NOMO-1 treated with dmso at 0.1 percent for 144 hours (cell line): ENCODE results near the gene ACSM3.
"Not testable (repeated sequence)": the region's sequence is repeated elsewhere in the genome, so short reads cannot be mapped to it uniquely, and the experiment has no call there.

ENCODE experiments used
- DNase-seq: peaks from one replicate; lab custom pipeline; 2025; ENCODE audit not compliant: unreplicated experiment; lab: John Stamatoyannopoulos, UW

The ACSM3 gene, protein sequence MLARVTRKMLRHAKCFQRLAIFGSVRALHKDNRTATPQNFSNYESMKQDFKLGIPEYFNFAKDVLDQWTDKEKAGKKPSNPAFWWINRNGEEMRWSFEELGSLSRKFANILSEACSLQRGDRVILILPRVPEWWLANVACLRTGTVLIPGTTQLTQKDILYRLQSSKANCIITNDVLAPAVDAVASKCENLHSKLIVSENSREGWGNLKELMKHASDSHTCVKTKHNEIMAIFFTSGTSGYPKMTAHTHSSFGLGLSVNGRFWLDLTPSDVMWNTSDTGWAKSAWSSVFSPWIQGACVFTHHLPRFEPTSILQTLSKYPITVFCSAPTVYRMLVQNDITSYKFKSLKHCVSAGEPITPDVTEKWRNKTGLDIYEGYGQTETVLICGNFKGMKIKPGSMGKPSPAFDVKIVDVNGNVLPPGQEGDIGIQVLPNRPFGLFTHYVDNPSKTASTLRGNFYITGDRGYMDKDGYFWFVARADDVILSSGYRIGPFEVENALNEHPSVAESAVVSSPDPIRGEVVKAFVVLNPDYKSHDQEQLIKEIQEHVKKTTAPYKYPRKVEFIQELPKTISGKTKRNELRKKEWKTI

GRCh38 chr16:20763461-20764232 lies at the start of gene ACSM3:
TSS of gene ACSM3 (plus strand) at chr16:20764014. CDS start at chr16:20770035, 6,021 bp downstream.
- peak; percentile 91 for DNase-seq

DNA sequence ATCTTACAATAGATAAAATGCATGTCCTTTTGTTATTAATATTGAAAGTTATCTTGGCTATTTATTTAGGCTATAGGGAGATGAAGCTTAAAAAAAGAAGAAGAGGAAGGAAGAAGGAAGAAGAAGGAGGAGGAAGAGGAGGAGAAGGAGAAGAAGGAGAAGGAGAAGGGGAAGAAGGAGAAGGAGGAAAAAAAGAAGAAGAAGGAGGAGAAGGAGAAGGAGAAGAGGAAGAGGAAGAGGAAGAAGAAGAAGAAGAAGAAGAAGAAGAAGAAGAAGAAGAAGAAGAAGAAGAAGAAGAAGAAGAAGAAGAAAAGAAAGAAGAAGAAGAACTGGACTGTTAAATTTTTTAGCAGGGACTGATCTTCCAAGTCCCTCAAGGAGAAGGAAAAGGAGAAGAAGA lies 46.1 kb upstream of the ACSM3 start:
- DNase-seq: not testable (repeated sequence)

DNA sequence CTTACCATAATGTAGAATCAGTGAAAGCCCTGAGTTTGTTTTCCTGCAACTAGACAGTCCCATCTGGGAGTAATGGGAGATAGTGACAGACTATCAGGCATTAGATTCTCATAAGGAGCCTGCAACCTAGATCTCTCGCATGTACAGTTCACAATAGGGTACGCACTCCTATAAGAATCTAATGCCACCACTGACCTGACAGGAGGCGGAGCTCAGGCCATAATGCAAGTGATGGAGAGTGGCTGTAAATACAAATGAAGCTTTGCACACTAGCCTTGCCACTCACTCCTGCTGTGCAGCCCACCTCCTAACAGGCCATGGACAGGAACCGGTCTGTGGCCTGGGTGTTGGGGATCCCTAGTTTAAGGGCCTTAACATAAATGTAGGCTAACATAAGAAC lies 43.6 kb upstream of the ACSM3 start:
- DNase-seq: no peak

DNA sequence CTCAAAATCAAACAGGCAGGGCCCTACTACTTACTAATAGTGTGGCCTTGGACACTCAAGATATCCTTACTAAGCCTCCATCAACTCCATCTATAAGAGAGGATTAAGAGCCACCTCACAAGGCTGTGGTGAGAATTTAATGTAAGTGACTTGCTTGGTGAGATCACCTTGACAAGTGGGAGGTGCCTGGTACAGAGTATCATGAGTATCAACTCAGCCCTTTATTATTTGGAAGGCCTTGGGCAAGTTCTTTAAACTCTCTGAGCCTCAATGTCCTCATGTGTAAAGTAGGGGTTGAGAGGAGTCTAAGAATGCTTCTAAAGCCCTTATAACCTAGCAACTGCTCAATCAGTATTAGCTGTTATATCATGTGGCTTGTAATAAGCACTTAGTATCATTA lies 37.2 kb upstream of the ACSM3 start:
- no peak for DNase-seq

DNA sequence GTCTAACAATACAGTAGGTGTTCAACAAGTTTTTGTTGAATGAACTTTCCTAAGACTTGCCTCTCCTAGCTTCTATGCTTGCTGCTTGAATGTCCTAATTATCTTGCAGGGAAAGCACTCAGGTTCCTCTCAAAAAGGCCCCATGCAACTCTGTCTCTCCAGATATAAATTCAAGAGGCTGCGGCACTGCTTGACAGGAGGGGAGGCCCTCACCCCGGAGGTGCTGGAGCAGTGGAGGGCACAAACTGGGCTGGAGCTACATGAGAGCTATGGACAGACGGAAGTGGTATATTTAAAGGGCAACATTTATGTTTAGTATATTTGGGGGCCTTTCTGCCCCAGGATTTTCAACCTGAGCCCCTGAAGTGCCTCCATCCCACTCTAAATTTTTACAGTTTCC lies 36.6 kb upstream of the ACSM3 start:
- DNase-seq: no peak

DNA sequence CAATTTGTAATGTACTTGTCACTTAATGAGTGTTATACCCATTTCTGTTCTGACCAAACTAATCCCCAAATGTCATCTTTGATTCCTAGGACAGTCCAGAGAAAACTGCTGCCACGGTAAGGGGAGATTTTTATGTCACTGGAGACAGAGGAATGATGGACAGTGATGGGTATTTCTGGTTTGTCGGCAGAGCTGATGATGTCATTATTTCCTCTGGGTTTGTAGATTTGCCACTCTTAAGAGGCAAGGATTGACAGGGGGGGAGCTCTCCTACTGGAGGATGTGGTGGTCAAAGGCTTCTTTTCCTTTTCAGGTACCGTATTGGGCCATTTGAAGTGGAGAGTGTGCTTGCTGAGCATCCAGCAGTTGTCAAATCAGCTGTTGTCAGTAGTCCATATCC lies 34.7 kb upstream of the ACSM3 start:
- no peak for DNase-seq

- DNase-seq: no peak
These were observed 29.8 kb upstream of the ACSM3 start for GRCh38 chr16:20734056-20734455.

DNA sequence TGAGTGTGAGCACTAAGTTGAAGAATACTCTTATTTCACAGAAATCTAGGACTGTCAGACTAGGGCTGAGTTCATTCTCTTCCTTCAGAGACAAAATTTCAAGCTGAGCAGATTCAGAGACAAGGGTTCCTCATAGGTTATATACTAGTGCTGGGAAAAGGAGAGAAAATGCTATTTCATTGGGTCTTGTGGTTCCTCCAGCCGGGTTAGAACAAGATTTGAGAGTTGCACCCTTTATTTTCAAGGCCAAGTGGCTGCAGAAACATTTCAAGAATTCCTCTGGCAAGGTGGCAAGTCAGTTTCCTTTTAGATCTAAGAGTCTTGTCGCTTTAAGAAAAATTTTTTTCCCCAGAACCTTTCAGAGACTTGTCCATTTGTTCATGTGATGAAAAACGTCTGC lies 29.0 kb upstream of the ACSM3 start:
- no peak for DNase-seq

DNA sequence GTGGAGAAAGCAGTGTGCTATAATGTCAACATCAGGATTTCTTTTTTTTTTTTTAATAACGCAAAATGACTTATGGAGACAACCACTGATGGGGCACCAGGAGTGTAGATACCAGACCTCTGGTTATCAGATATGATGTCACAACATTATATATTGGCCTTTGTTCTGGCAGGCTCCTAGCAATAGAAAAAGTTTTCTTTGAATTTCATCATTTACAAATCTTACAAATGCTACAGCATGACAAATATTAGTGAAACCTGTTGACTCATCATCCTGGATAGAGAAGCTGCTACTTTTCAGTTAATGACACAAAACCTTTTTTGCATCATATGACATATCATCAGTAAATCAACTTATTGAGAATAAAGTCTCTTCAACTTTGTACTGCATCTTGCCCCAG lies 28.3 kb upstream of the ACSM3 start:
- DNase-seq: no peak

GRCh38 chr16:20740007-20740883 lies 23.6 kb upstream of the ACSM3 start:
- DNase-seq: peak; percentile 19

GRCh38 chr16:20740901-20741521 lies 22.8 kb upstream of the ACSM3 start:
- peak; percentile 72 for DNase-seq

GRCh38 chr16:20741554-20742285 lies 22.1 kb upstream of the ACSM3 start, which contains the start of gene THUMPD1:
TSS of gene THUMPD1 (minus strand) at chr16:20741818. CDS start at chr16:20741739, 79 bp downstream.
- peak; percentile 91 for DNase-seq

DNA sequence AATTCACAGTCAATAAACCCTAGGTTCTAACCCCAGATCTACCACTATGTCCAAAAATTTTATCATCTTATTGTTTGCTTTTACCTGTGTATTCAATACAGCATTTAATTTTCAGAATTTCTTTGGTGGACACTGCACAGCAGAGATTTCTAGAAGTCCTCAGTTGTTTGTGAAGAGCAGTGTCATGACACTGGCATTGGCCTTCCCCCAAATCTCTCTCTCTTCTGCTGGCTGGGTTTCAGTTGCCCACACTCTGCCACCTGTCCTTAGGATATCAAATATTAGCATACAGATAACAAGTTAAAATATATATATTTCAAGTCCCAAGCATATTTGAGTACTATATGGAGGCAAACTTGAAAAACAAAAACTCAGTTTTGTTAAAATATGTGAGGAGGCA lies 20.2 kb upstream of the ACSM3 start:
- DNase-seq: no peak

DNA sequence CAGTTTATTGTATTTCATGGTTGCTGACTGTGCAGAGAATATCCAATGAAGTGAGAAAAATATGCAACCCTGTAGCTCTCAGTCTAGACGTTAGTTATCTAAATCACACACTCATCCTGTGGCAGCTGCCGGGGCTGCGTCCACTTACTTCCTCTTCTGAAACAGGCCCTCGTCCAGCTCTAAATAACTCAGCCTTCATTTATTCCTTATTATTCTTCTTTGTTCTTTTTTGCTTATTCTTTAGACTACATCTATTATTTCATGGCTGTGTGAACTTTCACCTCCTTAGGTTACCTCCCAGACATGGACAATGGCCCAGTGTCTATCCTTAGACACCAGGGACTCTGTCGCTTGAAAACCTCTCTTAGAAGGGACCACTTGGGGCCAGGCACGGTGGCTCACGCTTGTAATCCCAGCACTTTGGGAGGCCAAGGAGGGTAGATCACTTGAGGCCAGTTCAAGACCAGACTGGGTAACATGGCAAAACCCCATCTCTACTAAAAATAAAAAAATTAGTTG lies 18.8 kb upstream of the ACSM3 start:
- peak; percentile 20 for DNase-seq

DNA sequence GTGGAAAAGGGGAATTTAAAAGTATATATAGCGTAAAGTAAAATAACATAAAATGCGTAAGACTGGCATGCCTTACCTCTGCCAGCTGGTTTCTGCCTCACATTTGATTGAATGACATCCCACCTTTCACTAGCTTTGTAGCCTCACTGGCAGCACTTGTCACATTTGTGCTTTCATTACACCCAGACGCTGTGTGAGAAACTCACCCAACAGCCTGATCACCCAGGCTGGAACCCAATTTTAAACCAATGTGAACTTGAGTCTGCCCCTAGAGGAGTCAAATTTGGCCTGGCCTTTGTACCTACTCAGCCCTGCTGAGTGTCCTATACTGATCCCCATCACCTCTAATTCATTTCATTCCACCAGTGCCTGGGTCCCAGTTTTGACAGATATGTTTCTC lies 17.4 kb upstream of the ACSM3 start:
- DNase-seq: no peak

DNA sequence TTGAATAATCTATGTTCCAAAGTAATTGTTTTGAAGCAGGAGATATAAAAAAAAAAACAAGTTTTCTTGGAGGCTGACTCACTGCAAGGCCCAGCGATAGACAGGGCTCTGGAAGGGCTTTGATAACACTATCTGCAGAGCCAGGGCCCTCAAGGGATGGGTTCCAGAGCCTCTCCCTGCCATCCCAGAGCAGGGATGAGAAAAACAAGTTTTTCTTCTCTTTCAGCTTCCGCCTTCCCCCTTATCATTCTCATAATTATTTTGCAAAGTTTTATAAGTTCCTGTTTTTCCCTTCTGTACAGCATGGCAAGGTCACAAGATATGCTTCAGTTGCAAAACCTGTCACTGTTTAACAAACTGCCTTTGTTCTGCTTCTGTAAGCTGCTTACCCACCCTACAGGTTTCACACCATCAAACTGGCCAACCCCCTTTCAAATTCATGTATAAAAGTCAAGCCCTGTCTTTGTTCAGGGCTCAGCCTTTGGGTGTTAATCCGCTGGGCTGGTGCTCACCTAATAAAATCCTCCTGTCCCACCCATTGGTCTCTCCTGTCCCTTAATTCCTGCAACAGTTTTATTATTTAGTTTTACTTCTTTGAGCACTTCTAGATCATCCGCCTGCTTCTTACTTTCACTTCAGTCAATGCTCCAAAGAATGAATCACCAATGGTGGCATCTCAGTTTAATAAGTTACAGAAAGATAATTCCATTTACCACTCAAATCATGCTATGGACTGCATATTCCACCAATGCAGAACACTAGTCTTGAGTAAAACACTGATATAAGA lies 16.6 kb upstream of the ACSM3 start:
- DNase-seq: peak; percentile 62

GRCh38 chr16:20749474-20749873 lies 14.3 kb upstream of the ACSM3 start:
- DNase-seq: no peak

DNA sequence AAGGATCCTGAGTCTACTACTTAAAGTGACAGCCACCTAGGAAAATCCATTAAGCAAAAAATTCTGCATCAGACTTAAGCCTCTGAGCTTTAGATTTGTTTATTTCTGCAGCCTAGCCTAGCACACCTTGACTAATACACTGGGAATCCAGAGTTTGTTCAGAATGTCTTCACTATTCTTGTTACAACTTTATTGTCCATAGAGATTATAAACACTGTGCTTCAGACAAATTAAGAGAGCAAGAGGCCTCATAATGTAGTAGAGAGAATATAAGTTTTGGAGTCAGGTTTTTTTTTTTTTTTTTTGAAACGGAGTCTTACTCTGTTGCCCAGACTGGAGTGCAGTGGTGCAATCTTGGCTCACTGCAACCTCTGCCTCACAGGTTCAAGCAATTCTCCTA lies 13.3 kb upstream of the ACSM3 start:
- no peak for DNase-seq

DNA sequence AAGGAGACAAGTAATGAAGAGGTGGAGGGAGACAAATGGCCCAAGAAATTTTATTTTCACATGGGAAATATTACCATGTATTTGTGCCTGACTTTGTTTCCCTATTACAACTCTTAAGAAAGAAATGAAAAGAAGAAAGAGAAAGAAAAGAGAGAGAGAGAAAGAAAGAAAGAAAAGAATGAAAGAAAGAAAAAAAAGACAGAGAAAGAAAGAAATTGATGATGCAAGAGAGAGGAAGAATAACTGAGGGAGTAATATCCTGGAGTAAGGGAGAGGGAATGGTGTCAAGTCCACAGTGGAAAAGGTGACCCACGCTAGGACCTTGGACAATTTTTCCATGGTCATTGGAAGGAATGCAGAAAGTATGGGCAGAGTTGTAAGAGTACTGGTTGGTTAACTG lies 10.1 kb upstream of the ACSM3 start:
- no peak for DNase-seq
